ENCODE data around the gene NUP42.
A peak's percentile ranks its signal among the peaks of the same experiment; 100 is the strongest.
"Not testable (repeated sequence)": the region's sequence is repeated elsewhere in the genome, so short reads cannot be mapped to it uniquely, and the experiment has no call there.

Gene NUP42, protein sequence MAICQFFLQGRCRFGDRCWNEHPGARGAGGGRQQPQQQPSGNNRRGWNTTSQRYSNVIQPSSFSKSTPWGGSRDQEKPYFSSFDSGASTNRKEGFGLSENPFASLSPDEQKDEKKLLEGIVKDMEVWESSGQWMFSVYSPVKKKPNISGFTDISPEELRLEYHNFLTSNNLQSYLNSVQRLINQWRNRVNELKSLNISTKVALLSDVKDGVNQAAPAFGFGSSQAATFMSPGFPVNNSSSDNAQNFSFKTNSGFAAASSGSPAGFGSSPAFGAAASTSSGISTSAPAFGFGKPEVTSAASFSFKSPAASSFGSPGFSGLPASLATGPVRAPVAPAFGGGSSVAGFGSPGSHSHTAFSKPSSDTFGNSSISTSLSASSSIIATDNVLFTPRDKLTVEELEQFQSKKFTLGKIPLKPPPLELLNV

DNA sequence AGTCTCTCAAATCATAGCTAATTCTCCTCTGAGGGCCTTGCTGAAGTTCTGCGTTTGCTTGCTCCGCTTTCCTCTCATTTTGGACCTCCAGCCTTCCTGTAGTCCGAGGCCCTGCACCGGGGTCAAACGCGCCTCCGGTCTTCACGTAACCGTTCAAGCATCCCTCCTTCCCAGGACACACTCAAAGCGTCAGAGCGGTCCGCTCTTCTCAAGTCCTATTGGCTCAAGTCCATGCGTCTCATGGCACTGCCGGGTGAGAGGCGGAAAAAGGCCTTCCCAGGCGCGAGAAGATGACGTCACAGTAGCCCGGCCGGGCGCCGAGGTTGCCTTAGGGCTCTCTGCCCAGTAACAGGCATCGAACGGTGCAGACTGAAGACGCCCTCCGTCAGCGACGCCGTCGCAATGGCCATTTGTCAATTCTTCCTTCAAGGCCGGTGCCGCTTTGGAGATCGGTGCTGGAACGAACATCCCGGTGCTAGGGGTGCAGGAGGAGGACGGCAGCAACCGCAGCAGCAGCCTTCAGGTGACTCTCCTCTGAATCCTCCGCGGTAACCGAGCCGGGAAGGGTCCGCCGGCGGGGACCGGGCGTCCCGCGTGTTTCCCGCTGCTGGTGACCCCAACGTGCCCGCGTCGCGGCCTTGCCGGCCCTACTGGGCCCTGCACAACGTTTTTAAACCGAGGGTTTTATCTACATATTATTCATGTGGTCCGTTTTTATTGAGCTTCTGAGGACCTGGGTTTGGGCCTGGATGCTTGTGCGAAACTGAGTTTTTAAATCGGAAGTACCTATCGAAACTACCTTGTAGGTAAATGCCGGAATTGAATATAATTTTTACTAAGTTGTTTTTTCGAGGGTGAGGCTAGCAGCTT lies at the start of gene NUP42:
TSS of gene NUP42 (plus strand) at position 365 of the 870 bp plus-strand sequence. CDS start at position 403, 38 bp downstream.
- DNase-seq: peak; percentile 99

DNA sequence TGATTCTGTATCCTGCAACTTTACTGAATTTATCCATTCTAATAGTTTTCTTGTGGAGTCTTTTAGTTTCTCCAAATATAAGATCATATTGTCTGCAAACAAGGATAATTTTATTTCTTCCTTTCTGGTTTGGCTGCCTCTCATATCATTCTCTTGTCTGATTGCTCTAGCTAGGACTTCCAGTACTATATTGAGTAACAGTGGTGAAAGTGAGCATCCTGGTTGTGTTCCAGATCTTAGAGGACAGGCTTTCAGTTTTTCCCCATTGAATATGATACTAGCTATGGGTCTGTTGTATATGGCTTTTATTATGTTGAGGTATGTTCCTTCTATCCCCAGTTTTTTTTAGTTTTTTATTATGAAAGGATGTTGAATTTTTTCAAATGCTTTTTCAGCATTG lies 48.1 kb upstream of the NUP42 start:
- DNase-seq: no peak

DNA sequence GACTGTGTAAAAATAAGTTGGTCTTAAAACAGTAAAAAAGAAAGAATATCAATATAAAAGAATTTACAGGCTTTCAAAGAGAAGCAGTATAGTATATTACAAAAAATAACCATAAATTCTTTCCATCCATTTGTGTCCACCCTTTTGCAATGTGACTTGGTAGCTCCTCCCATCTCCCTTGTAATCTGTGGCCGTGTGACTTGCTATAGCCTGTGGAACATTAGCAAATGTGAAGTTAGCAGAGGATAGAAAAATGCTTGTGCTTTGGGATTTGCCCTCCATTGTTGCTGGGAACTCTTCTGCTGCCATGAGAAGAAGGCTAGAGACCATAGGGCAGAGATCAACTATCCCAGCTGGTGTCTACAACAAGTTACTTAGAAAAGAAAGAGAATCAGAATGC lies 46.1 kb upstream of the NUP42 start:
- no peak for DNase-seq

DNA sequence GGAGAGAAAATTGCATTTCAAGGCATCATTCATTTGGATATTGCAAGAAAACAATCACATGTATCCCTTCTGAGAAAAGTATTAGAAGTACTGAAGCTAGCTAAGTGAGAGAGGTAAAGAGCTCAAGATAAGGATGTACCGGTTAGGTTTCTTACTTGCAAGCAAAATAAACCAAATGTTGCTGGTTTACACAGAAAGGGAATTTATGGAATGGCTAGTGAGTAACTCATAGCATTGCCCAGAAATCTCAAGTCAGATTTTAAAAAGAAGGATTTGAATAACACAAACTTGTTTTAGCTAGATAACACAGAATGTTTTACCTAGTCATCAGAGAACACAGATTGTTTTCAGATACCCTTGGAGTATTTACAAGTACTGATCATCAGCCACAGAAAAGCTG lies 45.6 kb upstream of the NUP42 start:
- no peak for DNase-seq

DNA sequence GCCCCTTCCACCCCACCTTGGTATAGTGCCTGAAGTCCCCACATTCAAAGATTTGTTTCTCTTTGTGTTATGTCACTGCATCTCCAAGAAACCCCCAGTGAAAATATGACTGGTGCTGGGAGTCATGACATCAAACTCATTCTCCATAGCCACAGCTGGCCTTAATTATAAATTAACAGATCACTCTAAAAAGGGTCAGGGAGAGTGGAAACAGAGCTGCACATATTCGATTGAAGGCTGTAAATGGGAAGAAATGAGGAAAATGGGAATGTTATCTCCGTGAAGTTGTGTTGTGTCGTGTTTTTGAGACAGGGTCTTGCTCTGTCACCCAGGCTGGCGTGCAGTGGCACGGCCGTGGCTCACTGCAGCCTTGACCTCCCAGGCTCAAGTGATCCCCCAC lies 24.2 kb upstream of the NUP42 start:
- DNase-seq: no peak

DNA sequence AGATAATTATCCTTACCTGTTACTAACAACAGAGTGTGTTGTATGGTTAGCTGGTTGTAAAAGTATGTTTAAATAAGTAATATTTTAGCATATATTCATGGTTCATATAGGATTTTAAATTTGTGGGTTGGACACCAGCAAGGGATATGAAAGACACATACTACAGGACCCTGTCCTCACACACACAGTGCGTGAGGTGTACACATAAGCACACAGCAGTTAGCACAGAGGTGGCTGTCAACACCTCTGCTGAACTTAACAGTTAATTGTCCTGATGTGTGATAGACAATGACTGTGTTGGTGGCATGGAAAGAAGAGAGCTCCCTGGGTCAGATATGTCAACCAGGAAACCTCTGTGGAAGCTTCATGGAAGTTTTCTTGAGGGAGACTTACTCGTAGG lies 23.3 kb upstream of the NUP42 start:
- no peak for DNase-seq

DNA sequence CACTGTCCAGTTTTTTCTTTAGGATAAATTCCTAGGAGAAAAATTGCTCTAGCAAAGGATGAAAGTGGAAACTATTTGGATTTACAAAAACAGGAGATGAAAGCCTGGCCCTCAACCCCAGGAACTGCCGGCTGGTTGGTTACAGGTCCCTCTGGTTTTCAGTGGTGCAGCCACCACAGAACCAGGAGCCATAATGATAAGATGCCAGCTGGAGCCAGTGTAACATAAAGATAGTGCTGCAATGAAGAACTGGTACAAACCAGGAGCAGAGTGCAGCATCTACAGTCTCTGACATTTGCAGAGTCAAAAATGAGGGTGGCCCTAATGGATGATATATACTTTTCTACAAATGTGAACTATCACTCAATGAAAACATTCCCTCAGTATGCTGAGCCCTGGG lies 20.4 kb upstream of the NUP42 start:
- DNase-seq: no peak

DNA sequence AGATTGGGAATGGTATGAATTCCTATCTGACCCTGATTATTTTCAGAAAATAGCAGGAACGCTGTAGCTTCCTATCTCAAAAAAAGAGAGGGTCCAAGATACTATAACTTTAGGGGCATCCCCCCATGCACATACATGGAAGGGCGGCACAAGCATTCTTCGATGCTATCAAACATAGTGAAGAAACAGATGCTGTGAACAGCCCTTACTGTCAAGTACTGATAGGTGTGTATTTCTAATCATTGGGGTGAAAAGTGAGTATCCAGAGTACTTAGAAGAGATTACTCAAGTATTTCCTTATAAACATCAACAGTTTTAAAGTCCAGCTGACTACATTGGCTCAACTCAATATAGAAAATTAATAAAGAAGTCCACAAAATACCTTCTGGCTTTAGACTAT lies 17.0 kb upstream of the NUP42 start:
- DNase-seq: no peak

DNA sequence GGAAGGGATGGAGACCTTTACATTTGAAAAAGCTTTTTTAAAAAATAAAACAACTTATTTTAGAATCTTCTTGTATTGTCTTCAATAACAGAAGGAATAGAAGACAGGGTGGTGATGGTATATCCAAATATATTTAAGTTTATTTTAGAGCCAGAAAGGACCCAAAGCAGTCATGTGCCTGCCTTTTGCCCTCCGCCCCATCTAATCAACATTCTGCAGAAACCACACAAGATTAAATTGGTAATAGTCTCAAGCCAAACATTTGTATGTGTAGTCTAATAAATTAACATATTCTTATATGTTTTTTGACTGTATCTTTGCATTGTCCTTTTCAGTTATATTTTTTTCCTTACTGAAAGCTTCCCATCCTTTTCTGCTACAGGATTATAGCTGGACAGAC lies 16.5 kb upstream of the NUP42 start:
- no peak for DNase-seq

DNA sequence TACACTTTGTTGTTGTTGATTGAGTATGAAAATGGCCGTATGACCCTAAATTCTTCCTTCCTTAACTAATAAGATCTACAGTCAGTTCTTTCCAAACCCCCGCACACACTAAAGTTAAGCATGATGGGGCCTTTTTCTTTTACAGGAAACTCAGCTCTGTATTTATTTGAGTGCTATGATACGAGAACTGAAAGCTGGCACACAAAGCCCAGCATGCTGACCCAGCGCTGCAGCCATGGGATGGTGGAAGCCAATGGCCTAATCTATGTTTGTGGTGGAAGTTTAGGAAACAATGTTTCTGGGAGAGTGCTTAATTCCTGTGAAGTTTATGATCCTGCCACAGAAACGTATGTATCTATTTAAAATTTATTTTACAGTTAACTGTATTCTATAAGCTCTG lies 14.2 kb upstream of the NUP42 start:
- no peak for DNase-seq

DNA sequence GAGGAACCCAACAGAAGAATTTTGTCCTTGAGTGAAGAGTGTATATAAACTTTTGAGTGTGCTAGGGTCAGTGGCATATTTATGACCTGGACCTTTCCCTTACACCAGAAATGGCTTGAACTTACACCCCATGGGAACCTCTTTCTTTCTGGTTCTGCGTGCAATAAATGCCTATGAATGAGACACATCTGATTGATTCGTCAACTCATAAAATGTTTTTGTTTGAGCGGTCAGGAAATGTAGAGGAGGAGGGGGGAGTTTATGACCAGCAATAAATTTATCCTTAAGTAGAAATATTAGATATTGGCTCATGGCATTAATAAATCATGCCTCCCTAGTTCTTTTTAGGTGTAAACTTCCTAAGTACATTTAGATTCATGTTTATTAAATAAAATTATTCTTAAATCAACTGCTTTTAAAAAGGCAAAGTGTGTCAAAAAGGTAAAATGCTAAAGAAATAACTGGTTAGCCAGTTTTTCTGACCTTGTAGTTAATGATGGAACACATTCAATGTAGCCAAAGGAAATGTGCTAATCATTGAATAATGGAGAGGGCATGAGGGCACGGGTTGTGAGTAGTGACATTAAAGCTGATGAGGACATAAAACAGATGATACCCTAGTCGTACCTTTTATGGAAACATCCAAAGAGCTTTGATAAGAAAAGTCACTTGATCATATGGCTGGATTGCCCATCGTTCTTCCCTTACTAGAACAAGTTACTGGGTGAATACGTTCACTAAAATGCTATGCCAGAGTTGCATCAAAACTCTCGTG lies 13.6 kb upstream of the NUP42 start:
- DNase-seq: no peak

DNA sequence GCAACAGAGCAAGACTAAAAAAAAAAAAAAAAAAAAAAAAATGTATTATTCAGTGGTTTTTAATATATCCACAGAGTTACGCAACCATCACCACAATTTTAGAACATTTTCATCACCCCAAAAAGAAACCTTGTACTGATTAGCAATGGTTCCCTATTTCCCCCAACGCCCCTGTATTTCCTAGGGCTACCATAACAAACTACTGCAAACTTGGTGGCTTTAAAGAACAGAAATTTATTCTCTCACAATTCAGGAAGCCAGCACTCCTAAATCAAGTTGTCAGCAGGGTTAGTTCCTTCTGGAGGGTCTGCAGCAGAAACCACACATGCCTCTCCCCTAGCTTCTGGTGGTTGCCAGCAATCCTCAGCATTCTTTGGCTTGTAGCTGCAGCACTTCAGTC lies 5.9 kb upstream of the NUP42 start:
- no peak for DNase-seq

DNA sequence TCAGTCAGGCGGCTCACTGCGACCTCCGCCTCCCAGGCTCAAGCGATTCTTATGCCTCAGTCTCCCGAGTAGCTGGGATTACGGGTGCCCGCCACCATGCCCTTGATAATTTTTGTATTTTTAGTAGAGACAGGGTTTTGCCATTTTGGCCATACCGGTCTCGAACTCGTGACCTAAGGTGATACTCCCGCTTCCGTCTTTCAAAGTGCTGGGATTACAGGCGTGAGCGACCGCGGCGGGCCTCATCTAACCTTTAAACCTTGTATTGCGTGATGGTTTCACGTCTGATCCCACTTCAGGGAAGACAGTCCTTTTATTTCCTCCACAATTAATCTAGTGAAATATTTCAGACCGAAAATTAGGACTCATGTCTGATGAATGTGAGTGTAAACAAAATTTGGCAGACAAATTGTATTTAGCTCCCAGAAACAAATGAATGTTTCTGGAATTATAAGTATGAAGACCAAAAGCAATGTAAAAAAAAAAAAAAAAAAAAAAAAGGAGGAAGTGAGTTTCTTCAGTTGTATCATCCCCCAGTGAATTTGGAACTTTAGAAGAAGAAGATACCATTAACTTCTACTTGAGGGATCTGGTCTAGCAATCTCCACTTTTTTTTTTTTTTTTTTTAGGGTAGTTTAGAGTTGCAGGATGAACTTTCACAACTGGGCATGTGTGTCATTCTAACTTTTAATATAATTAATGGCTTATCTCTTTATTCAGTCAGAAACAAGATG lies 1.6 kb downstream of the NUP42 start:
- DNase-seq: no peak

DNA sequence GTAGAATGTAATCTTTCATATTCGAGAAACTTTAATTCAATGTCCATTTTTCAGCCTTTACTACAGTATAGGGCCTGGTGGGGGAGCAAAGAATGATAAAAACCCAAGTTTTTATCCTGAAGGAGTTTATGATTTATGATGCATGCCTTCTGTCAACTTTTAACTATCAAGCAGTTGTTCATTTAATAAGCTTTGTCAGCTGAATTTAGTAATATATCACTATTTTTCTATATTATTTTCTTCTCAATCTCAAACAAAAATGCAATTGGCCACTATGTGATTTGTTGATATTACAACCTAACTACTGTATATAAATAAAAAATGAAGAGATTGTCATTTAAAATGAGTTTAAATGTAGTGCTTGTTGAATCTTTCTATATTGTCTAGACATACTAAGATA lies 2.4 kb downstream of the NUP42 start:
- DNase-seq: no peak

DNA sequence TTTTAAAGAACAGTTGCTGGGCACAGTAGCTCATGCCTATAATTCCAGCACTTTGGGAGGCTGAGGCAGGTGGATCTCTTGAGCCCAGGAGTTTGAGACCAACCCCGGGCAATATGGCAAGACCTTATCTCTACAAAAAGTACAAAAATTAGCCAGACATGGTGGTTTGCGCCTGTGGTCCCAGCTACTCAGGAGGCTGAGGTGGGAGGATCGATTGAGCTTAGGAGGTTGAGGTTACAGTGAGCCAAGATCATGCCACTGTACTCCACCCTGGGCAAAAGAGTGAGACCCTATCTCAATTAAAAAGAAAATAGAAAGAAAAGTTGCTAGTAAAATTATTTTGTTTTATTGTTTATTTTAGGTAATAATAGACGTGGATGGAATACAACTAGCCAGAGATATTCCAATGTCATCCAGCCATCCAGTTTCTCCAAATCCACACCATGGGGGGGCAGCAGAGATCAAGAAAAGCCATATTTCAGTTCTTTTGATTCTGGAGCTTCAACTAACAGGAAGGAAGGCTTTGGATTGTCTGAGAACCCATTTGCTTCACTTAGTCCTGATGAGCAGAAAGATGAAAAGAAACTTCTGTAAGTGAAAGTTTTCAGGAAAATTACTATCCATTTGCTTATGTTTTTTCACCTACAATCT lies 3.0 kb downstream of the NUP42 start:
- DNase-seq: peak; percentile 5

DNA sequence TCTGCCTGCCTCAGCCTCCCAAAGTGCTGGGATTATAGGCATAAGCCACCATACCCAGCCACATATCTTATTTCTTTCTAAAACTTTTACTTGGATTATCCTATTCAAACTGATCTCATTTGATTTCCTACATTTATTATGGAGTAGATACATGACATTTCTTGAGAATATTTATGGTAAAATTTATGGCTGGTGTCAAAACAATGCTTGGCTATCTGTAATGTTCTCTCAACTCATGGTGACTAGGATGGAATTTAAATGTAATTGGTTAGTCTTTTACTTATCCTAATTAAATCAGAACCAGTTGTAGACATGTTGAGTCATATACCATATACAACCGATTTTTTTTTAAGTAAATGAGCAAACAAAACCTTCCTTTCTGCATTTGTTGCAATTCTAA lies 4.1 kb downstream of the NUP42 start:
- DNase-seq: no peak

DNA sequence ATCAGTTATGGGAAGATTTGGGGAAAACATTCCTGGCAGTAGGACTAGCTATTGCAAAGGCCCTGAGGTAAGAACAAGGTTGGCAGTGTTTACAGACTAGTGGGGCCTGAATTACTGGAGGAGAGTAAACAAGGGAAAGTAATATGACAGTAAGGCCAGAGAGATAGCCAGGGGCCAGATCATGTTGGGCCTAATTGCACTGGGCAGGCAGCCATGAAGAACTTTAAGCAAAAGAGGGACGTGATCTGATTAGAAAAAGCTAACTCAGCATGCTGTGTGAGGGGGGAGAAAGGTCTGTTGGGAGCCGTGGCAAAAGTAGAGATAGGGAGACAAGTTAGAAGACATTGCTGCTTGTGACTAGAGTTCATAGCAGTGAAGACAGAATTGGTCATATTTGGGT lies 9.2 kb downstream of the NUP42 start:
- DNase-seq: peak; percentile 61

DNA sequence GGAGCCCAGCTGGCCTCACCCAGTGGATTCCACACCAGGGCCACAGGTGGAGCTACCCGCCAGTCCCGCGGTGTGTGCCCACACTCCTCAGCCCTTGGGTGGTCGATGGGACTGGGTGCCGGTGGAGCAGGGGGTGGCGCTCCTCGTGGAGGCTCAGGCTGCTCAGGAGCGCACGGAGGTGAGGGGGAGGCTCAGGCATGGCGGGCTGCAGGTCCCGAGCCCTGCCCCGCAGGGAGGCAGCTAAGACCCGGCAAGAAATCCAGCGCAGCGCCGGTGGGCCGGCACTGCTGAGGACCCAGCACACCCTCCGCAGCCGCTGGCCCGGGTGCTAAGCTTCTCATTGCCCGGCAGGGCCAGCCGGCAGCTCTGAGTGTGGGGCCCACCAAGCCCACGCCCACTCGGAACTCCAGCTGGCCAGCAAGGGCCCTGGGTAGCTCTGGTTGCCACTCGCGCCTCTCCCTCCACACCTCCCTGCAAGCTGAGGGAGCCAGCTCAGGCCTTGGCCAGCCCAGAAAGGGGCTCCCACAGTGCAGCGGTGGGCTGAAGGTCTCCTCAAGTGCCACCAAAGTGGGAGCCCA lies 11.9 kb downstream of the NUP42 start:
- not testable (repeated sequence) for DNase-seq

DNA sequence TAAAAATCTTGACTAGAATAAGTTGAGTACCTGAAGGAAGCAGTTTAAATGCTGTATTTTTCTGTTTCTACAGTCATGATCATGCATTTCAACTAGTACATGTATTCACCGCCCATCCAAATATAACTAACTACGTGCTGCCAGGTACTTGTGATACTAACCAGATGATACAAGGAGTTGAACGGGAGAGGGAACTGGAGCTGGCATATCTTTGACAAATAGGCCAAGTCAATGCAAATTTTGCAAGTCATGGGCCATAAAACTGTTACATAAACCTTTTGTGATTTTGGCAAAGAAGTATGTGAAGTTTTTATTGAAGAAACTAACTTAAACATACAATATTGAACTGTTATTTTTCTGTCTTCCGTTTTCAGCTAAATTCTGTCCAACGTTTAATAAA lies 14.5 kb downstream of the NUP42 start:
- DNase-seq: no peak

DNA sequence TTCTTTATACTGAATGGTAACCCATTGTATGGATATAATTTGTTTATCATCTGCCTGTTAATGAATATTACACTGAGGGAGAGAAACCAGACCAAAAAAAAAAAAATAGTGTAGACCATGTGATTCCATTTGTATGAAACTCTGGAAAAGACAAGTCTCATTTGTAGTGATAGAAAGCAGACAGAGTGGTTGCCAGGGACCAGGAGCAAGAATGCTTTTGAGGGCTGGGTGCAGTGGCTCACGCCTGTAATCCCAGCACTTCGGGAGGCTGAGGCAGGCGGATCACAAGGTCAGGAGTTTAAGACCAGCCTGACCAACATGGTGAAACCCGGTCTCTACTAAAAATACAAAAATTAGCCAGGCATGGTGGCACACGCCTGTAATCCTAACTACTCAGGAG lies 15.9 kb downstream of the NUP42 start:
- DNase-seq: not testable (repeated sequence)

DNA sequence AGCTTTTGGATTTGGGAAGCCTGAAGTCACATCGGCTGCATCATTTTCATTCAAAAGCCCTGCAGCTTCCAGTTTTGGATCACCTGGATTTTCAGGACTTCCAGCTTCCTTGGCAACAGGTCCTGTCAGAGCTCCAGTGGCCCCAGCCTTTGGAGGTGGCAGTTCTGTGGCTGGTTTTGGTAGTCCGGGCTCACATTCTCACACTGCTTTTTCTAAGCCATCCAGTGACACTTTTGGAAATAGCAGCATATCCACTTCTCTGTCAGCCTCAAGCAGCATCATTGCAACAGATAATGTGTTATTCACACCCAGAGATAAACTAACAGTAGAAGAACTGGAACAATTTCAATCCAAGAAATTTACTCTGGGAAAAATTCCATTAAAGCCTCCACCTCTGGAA lies 18.5 kb downstream of the NUP42 start:
- DNase-seq: no peak

DNA sequence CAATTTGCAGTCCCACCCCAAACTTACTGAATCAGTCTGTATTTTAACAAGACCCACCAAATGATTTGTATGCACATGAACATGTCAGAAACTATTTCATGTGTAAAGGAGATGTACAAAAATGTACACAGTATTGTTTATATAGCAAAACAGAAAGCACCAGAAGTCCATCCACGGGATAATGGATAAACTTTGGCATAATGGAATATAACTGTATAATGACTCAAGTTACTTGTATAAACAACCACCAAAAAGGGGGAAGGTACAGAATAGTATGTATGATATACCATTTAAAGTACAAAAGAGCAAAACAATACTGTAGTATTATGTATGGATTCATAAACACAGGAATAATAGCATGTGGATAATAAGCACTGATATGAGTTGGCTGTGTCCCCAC lies 22.4 kb downstream of the NUP42 start:
- no peak for DNase-seq
